Left ventricle myocardium superior (tissue), 1 donor: ENCODE results near the gene TXNDC11. TPM values are rescaled to one million over a fixed set of nuclear protein-coding genes. Genes with fewer than 3 reads are reported as not detected.
A peak's percentile ranks its signal among the peaks of the same experiment; 100 is the strongest.

Experiments used
- ATAC-seq: fragments of 200-7000 bp; cut with Tn5 transposase; one replicate; pipeline ENCODE4 v1.9.1; 2020; ENCODE audit warnings: mild to moderate bottlenecking, moderate library complexity
- DNase-seq: peaks from one replicate; pipeline ENCODE4 v3.0.0-alpha.2; 2020
- intact Hi-C: fragments of 100-400 bp; cut with micrococcal nuclease; formaldehyde crosslinking; loops from one replicate; pipeline ENCODE4 v1.11.0; 2022
- total RNA-seq: library from RNA; stranded (reverse); fragmentation: NEBNext Ultra II Directional; extraction: Animal tissue kit (Norgen Biotek cat#: 25700); gene quantifications from one replicate; pipeline ENCODE4 v1.2.1, GENCODE V29; 2021
- donor health status: DM: no; HTN: yes; CAD: no; lungs with severe emphysema.

Gene TXNDC11
- total RNA-seq, 1 donor from 2014 or later = 20.8 TPM

DNA sequence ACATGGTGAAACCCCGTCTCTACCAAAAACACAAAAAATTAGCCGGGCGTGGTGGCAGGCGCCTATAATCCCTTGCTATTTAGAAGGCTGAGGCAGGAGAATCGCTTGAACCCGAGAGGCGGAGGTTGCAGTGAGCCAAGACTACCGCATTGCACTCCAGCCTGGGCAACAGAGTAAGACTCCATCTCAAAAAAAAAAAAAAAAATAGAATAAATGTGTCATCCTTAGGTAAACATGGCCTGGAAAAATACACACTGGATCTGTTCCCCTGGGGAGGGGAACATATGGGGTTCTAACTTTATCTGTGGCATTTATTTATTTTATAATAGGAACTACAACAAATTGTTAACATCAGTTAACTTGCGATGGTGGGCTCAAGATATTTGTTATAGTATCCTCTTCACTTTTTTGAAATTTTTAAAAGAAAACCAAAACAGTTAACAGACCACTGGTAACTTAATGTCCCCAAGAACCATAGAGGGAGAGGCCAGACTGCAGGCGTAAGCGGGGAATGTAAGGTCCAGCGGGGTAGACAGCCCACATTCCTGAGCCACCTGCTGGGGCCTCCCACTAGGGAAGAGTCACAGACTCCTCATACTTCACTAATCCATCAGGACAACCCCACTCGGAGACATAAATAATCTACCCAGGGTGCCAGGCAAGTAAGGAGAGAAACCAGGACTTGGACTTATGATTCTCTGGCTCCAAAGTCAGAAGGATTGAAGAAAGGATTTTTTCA is 12.5 kb upstream of the TXNDC11 start:
- intact Hi-C loops = no loop called here
- DNase-seq = no peak
- no peak for ATAC-seq

DNA sequence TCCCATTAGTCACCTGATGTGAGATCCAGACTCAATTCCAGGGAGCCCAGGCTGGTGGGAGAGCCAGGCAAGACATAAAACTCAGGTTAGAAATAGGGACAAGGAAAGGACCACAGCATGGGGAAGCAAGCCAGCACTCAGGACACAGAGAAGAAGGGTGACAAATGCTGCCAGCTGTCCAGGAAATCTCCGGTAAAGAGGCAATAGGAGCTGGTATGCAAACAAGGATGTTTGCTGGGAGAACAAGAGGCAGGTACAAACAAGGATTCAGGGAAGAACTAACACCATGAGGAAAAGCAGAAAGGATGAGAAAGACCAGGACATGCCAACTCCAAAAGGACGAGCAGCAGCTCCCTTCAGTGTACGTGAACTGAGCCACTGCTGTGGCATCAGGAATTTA is 10.2 kb upstream of the TXNDC11 start:
- intact Hi-C loops = no loop called here
- DNase-seq = no peak
- no peak for ATAC-seq

DNA sequence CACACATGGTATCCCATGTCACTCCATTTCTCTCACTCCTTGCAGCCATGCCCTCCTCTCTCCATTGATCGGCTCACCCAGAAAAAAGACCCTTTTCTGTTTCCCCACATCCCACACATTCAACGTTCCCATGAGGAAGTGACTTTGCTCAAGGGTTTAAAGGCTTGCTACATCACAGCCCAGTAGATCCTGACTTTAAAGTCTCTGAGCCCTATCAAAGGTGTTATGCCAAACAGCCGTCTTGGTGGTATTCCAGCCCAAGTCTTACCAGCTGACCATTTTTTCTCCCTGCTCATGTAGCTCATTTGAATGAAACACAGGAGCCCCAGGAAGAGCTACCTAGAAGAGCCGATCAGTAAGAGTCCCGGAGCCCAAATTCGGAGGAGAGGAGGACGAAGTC is 7.4 kb upstream of the TXNDC11 start:
- DNase-seq = no peak
- intact Hi-C loops = no loop called here
- ATAC-seq = no peak

DNA sequence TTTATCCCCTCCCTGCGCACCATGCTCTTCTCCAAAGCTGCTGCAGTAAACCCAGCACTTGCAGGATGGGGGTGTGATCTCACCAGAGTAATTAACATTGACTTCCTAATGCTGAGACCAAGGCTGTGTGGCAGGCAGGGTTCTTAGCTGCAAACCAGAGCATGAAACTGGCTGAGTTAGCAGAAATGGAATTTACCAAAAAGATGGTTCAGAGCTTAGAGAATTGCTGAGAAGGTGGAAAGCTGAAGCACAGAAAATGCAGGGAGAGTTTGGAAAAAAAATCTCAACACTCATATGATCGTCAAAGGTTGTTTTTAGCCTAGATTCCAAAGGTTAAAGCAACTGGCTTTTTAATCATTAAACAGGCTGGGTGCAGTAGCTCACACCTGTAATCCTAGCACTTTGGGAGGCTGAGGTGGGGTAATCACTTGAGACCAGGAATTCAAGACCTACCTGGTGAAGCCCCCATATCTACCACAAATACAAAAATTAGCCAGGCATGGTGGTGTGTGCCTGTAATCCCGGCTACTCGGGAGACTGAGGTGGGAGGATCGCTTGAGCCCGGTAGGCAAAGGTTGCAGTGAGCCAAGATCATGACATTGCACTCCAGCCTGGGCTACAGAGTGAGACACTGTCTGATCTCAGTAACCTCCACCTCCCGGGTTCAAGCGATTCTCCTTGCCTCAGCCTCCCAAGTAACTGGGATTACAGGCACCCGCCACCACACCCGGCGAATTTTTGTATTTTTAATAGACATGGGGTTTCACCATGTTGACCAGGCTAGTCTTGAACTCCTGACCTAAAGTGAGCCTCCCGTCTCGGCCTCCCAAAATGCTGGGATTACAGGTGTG is 6.0 kb upstream of the TXNDC11 start:
- intact Hi-C loops = loop anchor here (10.0 kb wide), 1 partner anchor 46 kb away; the partner anchor contains the start of gene ZC3H7A
- DNase-seq (no peak), ATAC-seq (no peak)

DNA sequence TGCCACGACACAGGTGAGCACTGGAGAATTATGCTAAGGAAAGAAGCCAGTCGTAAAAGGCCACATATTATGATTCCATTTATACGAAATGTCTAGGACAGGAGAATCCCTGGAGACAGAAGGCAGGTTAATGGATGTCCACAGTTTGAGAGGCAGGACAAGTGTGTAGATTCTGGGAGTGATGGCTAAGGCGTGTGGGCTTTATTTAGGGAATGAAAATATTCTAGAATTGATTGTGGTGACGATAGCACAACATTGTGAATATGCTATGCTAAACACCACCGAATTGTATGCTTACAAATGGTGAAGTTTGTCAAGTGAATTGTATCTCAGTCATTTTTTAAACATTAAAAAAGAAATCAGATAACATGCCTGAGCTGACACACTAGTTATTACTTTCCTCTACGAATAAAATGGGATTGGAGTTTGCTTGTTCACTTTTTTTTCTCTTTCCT is 5.3 kb upstream of the TXNDC11 start:
- DNase-seq (no peak), ATAC-seq (no peak)
- intact Hi-C loops = loop anchor here (10.0 kb wide), 1 partner anchor 47 kb away; the partner anchor contains the start of gene ZC3H7A

DNA sequence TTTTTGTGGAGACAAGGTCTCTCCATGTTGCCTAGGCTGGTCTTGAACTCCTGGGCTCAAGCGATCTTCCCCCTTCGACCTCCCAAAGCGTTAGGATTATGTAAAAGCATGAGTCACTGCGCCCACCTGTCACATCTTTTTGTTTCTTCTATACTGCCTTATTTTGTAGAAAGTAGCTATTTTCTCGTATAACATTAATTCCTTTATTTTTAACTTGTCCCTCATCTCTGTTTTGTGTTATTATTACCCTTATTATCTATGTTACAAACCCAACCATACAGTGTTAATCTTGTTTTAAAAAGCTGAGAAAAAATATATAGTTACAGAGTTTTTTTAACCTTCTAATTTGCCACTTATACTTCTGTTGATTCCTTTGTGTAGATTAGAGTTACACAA is 1.4 kb upstream of the TXNDC11 start:
- intact Hi-C loops = loop anchor here (10.0 kb wide), 1 partner anchor 51 kb away; the partner anchor contains the start of gene ZC3H7A
- DNase-seq (no peak), ATAC-seq (no peak)

DNA sequence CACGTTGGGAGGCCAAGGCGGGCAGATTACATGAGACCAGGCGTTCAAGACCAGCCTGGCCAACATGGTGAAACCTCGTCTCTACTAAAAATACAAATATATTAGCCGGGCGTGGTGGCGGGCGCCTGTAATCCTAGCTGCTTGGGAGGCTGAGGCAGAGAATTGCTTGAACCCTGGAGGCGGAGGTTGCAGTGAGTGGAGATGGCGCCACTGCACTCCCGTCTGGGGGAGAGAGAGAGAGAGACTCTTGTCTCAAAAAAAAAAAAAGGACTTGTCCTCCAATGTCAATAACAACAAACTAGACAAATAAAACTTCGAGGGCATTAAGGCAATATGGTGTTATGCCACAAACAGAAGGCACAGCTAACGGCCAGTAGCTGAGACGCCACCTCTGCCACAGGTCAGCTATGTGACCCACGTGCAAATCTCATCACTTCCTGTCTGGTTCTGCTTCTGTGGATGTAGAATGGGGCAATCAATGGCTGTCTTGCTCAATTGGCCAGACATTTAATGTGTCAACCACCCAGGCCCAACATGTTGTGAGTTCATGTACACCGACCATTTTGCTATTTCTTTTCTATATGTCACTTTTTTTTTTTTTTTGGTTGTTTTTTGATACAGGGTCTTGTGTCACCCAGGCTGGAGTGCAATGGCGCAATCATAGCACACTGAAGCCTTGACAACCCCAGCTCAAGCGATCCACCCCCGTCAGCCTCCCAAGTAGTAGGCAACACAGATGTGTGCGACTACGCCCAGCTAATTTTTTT is 834 bp upstream of the TXNDC11 start:
- ATAC-seq = no peak
- intact Hi-C loops = loop anchor here (10.0 kb wide), 1 partner anchor 51 kb away; the partner anchor contains the start of gene ZC3H7A
- no peak for DNase-seq

DNA sequence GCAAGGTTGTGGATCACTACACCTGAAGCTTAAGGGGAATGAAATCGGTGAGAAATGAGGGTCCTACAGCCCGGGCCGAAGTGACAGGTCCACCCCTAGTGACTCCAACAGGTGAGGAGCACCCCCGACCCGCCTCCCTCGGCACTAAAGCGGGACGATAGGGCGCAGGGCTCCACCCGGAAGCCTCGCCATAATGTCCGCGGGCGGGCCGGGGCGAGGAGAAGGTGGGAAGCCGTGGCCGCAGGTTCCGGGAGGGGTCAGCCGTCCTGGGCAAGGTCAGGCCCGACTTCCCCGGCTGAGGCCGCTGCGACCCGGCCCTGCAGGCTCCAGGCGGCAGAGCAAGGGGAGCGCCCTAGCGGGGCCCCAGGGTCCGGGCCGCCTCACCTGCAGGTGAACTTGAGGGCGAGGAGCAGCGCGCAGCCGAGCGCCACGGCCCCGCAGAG is 543 bp downstream of the TXNDC11 start:
- intact Hi-C loops = loop anchor here (10.0 kb wide), 1 partner anchor 53 kb away; the partner anchor contains the start of gene ZC3H7A
- no peak for ATAC-seq
- DNase-seq = peak; percentile 58

DNA sequence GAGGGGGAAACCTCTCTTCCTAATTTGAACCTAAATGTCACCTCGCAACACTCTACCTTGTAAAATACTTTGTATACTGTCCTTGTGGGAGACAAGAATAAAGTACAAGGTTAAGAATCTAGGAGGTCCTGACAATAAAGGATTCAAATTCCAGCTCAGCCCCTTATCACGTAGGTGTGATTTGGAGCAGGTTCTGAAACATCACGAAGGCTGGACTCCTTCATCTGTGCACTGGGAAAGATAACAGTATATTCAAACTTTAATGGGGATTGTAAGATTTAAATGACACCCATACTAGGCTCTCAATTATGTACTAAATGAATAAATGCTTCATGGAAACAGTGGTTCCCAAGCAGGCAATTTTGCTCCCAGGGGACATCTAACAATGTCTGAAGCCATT is 2.1 kb downstream of the TXNDC11 start:
- ATAC-seq = no peak
- DNase-seq = no peak
- intact Hi-C loops = loop anchor here (10.0 kb wide), 1 partner anchor 54 kb away; the partner anchor contains the start of gene ZC3H7A

DNA sequence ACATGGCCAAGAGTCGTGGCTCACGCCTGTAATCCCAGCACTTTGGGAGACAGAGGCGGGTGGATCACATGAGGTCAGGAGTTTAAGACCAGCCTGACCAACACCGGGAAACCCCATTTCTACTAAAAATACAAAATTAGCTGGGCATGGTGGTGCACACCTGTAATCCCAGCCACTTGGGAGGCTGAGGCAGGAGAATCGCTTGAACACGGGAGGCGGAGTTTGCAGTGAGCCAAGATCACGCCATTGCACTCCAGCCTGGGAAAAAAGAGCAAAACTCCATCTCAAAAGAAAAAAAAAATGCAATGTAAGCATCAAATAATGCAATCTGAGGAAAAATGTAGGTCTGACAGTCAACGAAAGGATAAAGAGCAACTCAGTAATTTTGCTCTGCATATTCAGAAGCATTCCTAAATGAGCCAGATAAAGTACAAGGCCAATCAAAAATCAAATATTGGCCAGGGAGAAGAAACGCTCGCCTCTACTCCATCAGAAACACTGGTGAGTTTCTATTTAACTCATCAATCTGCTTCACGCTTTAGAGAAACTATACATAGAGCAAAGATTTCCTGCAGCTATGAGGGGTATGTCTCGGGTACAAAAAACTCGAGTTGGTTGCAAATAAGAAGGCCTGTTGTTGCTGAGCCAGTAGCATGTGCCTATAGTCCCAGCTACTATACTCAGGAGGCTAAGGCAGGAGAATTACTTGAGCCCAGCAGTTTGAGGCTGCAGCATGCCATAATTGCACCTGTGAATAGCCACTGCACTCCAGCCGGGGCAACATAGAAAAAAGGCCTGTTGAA is 3.7 kb downstream of the TXNDC11 start:
- no peak for ATAC-seq
- no peak for DNase-seq
- intact Hi-C loops = no loop called here

DNA sequence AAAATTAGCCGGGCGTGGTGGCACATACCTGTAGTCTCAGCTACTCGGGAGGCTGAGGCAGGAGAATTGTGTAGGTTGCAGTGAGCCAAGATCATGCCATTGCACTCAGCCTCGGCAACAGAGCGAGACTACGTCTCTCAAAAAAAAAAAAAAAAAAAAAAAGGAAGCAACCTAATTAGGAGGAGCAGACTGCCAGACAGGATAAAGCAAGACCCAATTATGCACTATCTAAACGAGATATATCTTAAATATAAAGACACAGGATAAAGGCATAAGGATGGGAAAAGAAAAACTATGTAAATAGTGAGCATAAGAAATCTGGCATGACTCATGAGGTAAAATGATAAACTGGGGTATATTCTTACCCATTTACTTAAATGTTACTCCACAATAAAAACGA is 4.9 kb downstream of the TXNDC11 start:
- no peak for ATAC-seq
- intact Hi-C loops = no loop called here
- no peak for DNase-seq

DNA sequence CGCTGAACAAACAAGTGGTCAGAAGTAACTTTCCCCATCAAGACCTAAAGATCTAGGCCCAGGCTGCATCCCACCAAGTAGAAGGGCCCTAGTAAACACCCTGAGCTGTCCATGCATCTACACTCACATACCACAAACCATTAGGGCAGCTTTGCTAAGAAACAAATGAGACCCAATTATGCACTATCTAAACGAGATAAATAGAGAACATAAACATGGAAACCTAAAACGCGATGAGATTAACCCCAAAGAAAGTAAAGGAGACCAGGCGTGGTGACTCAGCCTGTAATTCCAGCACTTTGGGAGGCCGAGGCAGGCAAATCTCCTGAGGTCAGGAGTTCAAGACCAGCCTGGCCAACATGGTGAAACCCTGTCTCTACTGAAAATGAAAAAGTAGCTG is 5.8 kb downstream of the TXNDC11 start:
- DNase-seq (no peak), ATAC-seq (no peak)
- intact Hi-C loops = no loop called here

DNA sequence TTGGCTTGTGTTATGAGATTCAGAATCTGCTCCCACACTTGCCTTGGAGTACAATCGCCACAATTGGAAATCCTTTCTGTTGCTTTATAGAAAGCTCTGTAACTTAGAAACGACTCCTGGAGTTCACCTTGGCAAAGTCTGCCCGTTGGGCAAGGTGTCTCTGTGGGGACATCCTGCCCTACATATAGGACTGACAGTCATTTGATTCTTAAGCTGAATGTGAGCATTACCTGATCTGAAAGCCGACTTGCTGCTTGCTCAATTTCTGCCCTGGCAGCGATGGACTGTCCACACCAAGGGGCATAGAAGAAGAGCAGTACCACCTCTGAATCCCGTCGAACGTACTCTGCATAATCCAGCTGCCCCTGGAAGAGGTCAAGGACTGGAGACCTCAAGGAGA is 6.9 kb downstream of the TXNDC11 start:
- no peak for DNase-seq
- intact Hi-C loops = no loop called here
- ATAC-seq = no peak

DNA sequence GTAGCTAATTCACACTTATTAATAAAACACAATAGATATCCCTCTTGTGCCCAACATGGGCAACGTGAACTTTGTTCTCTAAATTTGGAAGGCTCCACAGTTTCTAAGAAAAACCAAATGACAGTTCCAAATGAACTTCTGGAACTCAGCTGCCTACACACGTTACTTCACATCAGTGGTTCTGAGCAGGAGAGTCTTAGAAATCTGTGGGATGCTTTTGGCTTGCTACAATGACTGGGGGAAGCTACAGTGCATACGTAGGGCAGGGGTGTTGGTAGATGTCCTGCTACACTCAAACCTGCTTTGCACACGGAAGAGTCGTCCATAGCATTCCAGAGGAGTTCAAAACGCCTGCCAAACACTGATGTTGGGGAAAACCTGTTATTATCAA is 8.0 kb downstream of the TXNDC11 start:
- ATAC-seq (peak; percentile 44), DNase-seq (no peak)
- intact Hi-C loops = no loop called here

DNA sequence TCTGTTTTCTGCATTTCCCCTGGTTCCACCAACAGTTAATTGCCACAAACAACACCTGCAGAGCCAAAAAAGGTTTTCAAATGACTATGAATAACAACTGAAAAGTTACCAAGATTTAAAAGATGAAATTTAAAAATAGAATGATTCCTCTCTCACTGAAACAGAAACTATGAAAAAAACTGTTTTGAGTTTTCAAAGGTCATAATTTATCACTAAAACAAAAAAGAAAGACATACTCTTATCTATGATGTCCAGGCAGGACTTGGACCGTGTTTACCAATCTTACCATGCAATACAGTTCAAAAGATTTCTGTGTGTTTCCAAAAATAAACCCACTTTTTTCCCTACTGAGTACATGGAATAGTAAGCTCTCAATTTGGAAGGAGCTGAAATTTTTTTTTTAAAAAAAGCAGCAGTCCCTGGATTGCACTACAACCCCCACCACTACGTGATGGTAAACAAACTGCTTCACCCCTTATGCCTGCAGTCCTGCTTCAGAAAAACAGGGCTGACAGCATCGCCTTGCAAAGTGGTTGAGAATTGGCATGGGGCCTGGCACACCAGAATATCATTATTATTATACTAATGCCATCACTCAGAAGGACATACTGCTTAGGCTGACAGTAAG is 8.5 kb downstream of the TXNDC11 start:
- DNase-seq (peak; percentile 38), ATAC-seq (peak; percentile 73)
- intact Hi-C loops = no loop called here

DNA sequence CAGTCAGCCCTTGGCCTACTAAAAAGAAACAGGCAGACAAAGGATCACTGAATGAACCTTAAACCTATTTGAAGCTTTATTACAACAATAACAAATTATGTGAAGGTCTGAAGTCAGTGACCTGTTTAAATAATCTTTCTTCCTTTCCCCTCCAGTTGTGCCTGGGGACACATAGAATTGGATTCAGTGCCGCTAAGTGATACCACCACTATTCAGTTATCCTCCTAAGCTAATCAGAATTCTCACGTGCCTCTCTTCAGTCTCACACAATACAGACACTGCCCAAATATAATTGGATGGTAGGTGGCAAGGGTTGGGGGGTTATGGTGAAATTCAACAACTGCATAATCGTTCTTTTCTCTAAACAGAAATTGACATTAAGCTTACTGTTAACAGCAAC is 11.4 kb downstream of the TXNDC11 start:
- ATAC-seq (peak; percentile 25), DNase-seq (no peak)
- intact Hi-C loops = no loop called here

DNA sequence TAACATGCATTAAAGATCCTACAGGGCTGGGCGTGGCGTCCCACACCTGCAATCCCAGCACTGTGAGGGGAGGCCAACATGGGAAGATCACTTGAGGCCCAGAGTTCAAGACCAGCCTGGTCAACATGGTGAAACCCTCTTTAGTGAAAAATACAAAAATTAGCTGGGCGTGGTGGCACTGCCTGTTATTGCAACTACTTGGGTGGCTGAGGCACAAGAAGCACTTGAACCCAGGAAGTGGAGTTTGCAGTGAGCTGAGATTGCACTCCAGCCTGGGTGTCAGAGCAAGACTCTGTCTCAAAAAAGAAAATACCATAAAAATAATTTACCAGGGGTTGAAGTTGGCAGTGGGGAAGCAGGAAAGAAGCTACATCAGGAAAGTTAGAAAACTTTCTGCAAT is 12.9 kb downstream of the TXNDC11 start:
- intact Hi-C loops = no loop called here
- ATAC-seq (no peak), DNase-seq (no peak)
